ENCODE data around the gene GPRC5C. TPM values are rescaled to one million over a fixed set of nuclear protein-coding genes. Genes with fewer than 3 reads are reported as not detected.
A peak's percentile ranks its signal among the peaks of the same experiment; 100 is the strongest.

The GPRC5C gene
- total RNA-seq, 4 donors from 2014 or later, result 11.3 to 27.2 (median 14.3) TPM

GRCh38 chr17:74432424-74432690 is 469 bp downstream of the GPRC5C start:
- no peak for ATAC-seq
- peaks cover 0 to 51% (median 16%) of the 10 kb centered on the region in 3 donors for H3K4me1 ChIP-seq

GRCh38 chr17:74432766-74433391 is 991 bp downstream of the GPRC5C start:
- Histone ChIP-seq H3K4me1 (peaks cover 0 to 46% (median 16%) of the 10 kb centered on the region in 3 donors), H3K4me3 (peak overlapping the region; percentile 48 to 67), H3K27ac (peak overlapping the region in 3 of 4 donors; percentile 86 to 92 (median 91)), H3K27me3 (peaks cover 21% of the 10 kb centered on the region), H3K36me3 (no peaks in the 10 kb centered on the region), H3K9me3 (peaks cover 0 to 4% (median 0%) of the 10 kb centered on the region in 3 donors)
- 21% methylated on average over 12 of the region's 23 CpGs; no CpG with 5 or more reads in 1 of the 2 donors for WGBS, 2 donors (ENCODE audit: low coverage in 1 of 2)
- TF ChIP-seq POLR2AphosphoS5 (IDR thresholded peaks at IDR 0.05) (no peak), CTCF (IDR thresholded peaks at IDR 0.05) (no peak), EP300 (IDR thresholded peaks at IDR 0.05) (no peak), POLR2A (IDR thresholded peaks at IDR 0.05) (no peak)
- no peak for ATAC-seq

More at GRCh38 chr17:74432424-74432690, 469 bp downstream of the GPRC5C start:
- H3K27me3 ChIP-seq, result peaks cover 21% of the 10 kb centered on the region
- TF ChIP-seq POLR2AphosphoS5 (IDR thresholded peaks at IDR 0.05), result no peak
- no peak for TF ChIP-seq POLR2A (IDR thresholded peaks at IDR 0.05)
- no peak for TF ChIP-seq CTCF (IDR thresholded peaks at IDR 0.05)
- no peak for TF ChIP-seq EP300 (IDR thresholded peaks at IDR 0.05)
- no peaks in the 10 kb centered on the region for H3K9me3 ChIP-seq
- H3K4me3 ChIP-seq, result peak overlapping the region; percentile 48 to 67
- no peaks in the 10 kb centered on the region for H3K36me3 ChIP-seq
- peak overlapping the region in 3 of 4 donors; percentile 86 to 92 (median 91) for H3K27ac ChIP-seq
- 0% methylated on average over 2 of the region's 33 CpGs; no CpG with 5 or more reads in 1 of the 2 donors for WGBS, 2 donors (ENCODE audit: low coverage in 1 of 2)

GRCh38 chr17:74433421-74434121 is 1.7 kb downstream of the GPRC5C start:
- Histone ChIP-seq H3K27me3 (peaks cover 21% of the 10 kb centered on the region), H3K9me3 (peaks cover 0 to 5% (median 0%) of the 10 kb centered on the region in 3 donors), H3K36me3 (no peaks in the 10 kb centered on the region), H3K27ac (peak overlapping the region in 2 of 4 donors; percentile 91 to 92), H3K4me3 (peak overlapping the region in 1 of 2 donors; percentile 67), H3K4me1 (peaks cover 0 to 46% (median 16%) of the 10 kb centered on the region in 3 donors)
- no peak for TF ChIP-seq CTCF (IDR thresholded peaks at IDR 0.05)
- TF ChIP-seq EP300 (IDR thresholded peaks at IDR 0.05), result no peak
- TF ChIP-seq POLR2A (IDR thresholded peaks at IDR 0.05), result no peak
- no peak for TF ChIP-seq POLR2AphosphoS5 (IDR thresholded peaks at IDR 0.05)
- 20 to 63% methylated on average over 1 to 7 of the region's 17 CpGs for WGBS, 2 donors (ENCODE audit: low coverage in 1 of 2)
- ATAC-seq, result no peak

- no peak for ATAC-seq
- Histone ChIP-seq H3K4me3 (no peak overlapping the region), H3K27me3 (peaks cover 18% of the 10 kb centered on the region), H3K27ac (no peak overlapping the region), H3K9me3 (peaks cover 0 to 5% (median 0%) of the 10 kb centered on the region in 3 donors), H3K36me3 (peaks cover 0 to 15% of the 10 kb centered on the region in 2 donors), H3K4me1 (peaks cover 0 to 31% (median 14%) of the 10 kb centered on the region in 3 donors)
- TF ChIP-seq POLR2A (IDR thresholded peaks at IDR 0.05) (no peak), CTCF (IDR thresholded peaks at IDR 0.05) (no peak), POLR2AphosphoS5 (IDR thresholded peaks at IDR 0.05) (no peak), EP300 (IDR thresholded peaks at IDR 0.05) (no peak)
- WGBS, 2 donors (ENCODE audit: low coverage in 1 of 2), result 73 to 76% methylated on average over 4 to 5 of the region's 5 CpGs
These were observed 4.0 kb downstream of the GPRC5C start for GRCh38 chr17:74435775-74436359.
